A673 (cell line): ENCODE measurements around the gene SLC34A2. TPM values are rescaled to one million over a fixed set of nuclear protein-coding genes. Genes with fewer than 3 reads are reported as not detected.
"Not testable (repeated sequence)": the region's sequence is repeated elsewhere in the genome, so short reads cannot be mapped to it uniquely, and the experiment has no call there.

ENCODE experiments used
- BruUV-seq: library from RNA; stranded (reverse); fragments of 400-500 nt; replicated peaks from 2 replicates; lab custom pipeline; 2021; lab: Mats Ljungman, UMichigan
- CTCF ChIA-PET: fragments of 300-600 bp; sonication (Branson Sonifier 250); formaldehyde crosslinking; loops from one replicate; lab custom pipeline; 2022; ENCODE audit warnings: antibody characterized with exemption; lab: Charles Lee
- POLR2A ChIA-PET: fragments of 300-600 bp; sonication (Branson Sonifier 250); formaldehyde crosslinking; loops from one replicate; lab custom pipeline; 2022; ENCODE audit warnings: antibody characterized with exemption; ENCODE audit not compliant: low non-redundant PET; lab: Charles Lee
- DNase-seq: peaks from one replicate; pipeline ENCODE4 v3.0.0-alpha.2; 2015; ENCODE audit warnings: low spot score
- H3K27ac ChIP-seq: fragments of 200-600 bp; sonication (generic); 2 replicates; pipeline ENCODE4 v1.5.1; 2016; ENCODE audit warnings: mixed run types, low read depth, mild to moderate bottlenecking, mixed read lengths, antibody characterized with exemption, low read length; ENCODE audit not compliant: poor library complexity, severe bottlenecking
- H3K27me3 ChIP-seq: fragments of 200-600 bp; sonication (generic); replicated peaks from 2 replicates; pipeline ENCODE4 v1.6.1; 2017; ENCODE audit warnings: mixed run types, low read depth, mild to moderate bottlenecking, mixed read lengths, antibody characterized with exemption, low read length; ENCODE audit not compliant: insufficient read depth, poor library complexity
- H3K36me3 ChIP-seq: fragments of 200-600 bp; sonication (generic); 2 replicates; pipeline ENCODE4 v1.6.1; 2016; ENCODE audit warnings: mixed run types, mild to moderate bottlenecking, mixed read lengths, antibody characterized with exemption, low read length; ENCODE audit not compliant: insufficient read depth, poor library complexity, severe bottlenecking
- H3K4me1 ChIP-seq: fragments of 200-600 bp; sonication (generic); 2 replicates; pipeline ENCODE4 v1.6.1; 2017; ENCODE audit warnings: mixed run types, mild to moderate bottlenecking, mixed read lengths, antibody characterized with exemption, low read length; ENCODE audit not compliant: insufficient read depth, poor library complexity, severe bottlenecking
- H3K4me3 ChIP-seq: fragments of 200-600 bp; sonication (generic); 2 replicates; pipeline ENCODE4 v1.5.1; 2016; ENCODE audit warnings: low read depth, mixed run types, mild to moderate bottlenecking, mixed read lengths, low read length; ENCODE audit not compliant: poor library complexity, severe bottlenecking
- H3K9me3 ChIP-seq: fragments of 200-600 bp; sonication (generic); 2 replicates; pipeline ENCODE4 v1.6.1; 2016; ENCODE audit warnings: mixed run types, low read depth, mild to moderate bottlenecking, mixed read lengths, antibody characterized with exemption, low read length; ENCODE audit not compliant: poor library complexity, severe bottlenecking
- EZH2 ChIP-seq: fragments of 200-600 bp; sonication (generic); IDR thresholded peaks from 2 replicates; pipeline ENCODE4 v1.6.1; 2017; ENCODE audit warnings: borderline replicate concordance, low read depth, mild to moderate bottlenecking, mixed read lengths, antibody characterized with exemption, low read length; ENCODE audit not compliant: poor library complexity, severe bottlenecking
- intact Hi-C: fragments of 100-400 bp; cut with micrococcal nuclease; formaldehyde crosslinking; loops from one replicate; pipeline ENCODE4 v1.10.0; 2022; ENCODE audit not compliant: unreplicated experiment
- total RNA-seq: library from RNA; stranded (reverse); gene quantifications from 2 replicates; pipeline ENCODE4 v1.2.3, GENCODE V29; 2021
- TF ChIP-seq, protein P1 (sequence below): fragments of 300-800, 200-600 bp; sonication (generic); conservative IDR thresholded peaks from 2 replicates; pipeline ENCODE4 v1.5.1; 2017; ENCODE audit warnings: low read depth, mild to moderate bottlenecking, antibody characterized with exemption, low read length, moderate library complexity, mixed read lengths

SLC34A2 gene
- total RNA-seq, 1 experiment from 2014 or later = 0.06 TPM

DNA sequence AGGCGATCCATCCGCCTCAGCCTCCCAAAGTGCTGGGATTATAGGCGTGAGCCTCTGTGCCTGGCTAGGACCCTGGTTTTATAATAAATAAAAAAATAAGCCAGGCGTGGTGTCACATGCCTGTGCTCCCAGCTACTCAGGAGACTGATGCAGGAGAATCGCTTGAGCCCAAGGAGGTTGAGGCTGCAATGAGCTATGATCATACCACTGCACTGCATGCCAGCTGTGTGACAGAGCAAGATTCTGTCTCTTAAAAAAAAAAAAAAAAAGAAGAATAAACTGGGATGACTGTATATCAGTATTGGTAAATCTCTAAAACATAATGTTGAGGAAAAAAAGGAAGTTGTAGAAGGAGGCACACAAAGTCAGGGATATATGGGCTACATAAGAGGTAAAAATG is 45.7 kb upstream of the SLC34A2 start:
- POLR2A ChIA-PET = no interaction called here
- Histone ChIP-seq H3K27me3 (no peaks in the 10 kb centered on the region), H3K4me1 (no peaks in the 10 kb centered on the region), H3K4me3 (no peak overlapping the region), H3K9me3 (no peaks in the 10 kb centered on the region), H3K27ac (no peak overlapping the region), H3K36me3 (no peaks in the 10 kb centered on the region)
- DNase-seq = no peak
- intact Hi-C loops = no loop called here
- BruUV-seq = no TSS peak
- CTCF ChIA-PET = no interaction called here
- TF ChIP-seq, protein P1, sequence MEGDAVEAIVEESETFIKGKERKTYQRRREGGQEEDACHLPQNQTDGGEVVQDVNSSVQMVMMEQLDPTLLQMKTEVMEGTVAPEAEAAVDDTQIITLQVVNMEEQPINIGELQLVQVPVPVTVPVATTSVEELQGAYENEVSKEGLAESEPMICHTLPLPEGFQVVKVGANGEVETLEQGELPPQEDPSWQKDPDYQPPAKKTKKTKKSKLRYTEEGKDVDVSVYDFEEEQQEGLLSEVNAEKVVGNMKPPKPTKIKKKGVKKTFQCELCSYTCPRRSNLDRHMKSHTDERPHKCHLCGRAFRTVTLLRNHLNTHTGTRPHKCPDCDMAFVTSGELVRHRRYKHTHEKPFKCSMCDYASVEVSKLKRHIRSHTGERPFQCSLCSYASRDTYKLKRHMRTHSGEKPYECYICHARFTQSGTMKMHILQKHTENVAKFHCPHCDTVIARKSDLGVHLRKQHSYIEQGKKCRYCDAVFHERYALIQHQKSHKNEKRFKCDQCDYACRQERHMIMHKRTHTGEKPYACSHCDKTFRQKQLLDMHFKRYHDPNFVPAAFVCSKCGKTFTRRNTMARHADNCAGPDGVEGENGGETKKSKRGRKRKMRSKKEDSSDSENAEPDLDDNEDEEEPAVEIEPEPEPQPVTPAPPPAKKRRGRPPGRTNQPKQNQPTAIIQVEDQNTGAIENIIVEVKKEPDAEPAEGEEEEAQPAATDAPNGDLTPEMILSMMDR = no peak
- TF ChIP-seq EZH2 = no peak

DNA sequence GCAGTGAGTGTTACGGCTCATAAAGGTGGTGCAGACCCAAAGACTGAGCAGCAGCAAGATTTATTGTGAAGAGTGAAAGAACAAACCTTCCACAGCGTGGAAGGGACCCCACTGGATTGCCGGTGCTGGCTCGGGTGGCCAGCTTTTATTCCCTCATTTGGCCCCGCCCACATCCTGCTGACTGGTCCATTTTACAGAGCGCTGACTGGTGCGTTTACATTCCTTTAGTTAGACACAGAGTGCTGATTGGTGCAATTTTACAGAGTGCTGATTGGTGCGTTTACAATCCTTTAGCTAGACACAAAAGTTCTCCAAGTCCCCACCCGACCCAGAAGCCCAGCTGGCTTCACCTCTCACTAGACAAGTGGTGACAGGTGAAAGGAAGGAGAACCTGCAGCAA is 42.0 kb upstream of the SLC34A2 start:
- intact Hi-C loops, BruUV-seq, POLR2A ChIA-PET, H3K36me3 ChIP-seq, H3K27ac ChIP-seq, H3K4me3 ChIP-seq, H3K27me3 ChIP-seq, H3K9me3 ChIP-seq, DNase-seq, CTCF ChIA-PET, H3K4me1 ChIP-seq: not testable (repeated sequence)

DNA sequence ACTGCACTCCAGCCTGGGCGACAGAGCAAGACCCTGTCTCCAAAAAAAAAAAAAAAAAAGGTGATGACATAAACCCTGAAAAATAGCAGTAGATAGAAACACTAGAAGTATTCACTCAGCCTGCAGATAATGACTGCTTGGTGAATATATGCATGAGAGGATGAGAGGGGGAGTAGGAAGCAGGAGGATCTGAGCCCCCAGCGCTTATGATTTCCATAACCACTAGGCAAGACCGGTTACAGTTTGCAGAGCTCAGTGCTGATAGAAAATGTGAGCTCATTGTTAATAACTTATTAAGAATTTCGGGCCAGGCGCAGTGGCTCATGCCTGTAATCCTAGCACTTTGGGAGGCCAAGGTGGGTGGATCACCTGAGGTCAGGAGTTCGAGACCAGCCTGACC is 40.8 kb upstream of the SLC34A2 start:
- no peaks in the 10 kb centered on the region for H3K9me3 ChIP-seq
- CTCF ChIA-PET = interaction anchor here (0.6 kb wide), 1 partner anchor 1470 kb away, joined by 6 read pairs; no protein-coding TSS in a partner anchor
- no TSS peak for BruUV-seq
- TF ChIP-seq, protein P1 = no peak
- no peak for TF ChIP-seq EZH2
- DNase-seq = no peak
- H3K27me3 ChIP-seq = no peaks in the 10 kb centered on the region
- H3K4me3 ChIP-seq = no peak overlapping the region
- POLR2A ChIA-PET = no interaction called here
- no peaks in the 10 kb centered on the region for H3K36me3 ChIP-seq
- H3K27ac ChIP-seq = no peak overlapping the region
- H3K4me1 ChIP-seq = no peaks in the 10 kb centered on the region
- intact Hi-C loops = no loop called here
